Peyer's patch (tissue), 4 donors: ENCODE results near the gene STK32C.

Experiments used
- POLR2A ChIP-seq, 2 donors: fragments of 450-650 bp; IDR thresholded peaks; one replicate each; pipeline ENCODE4 v1.5.1; 2017; ENCODE audit warnings: antibody characterized with exemption in 2 of 2, mild to moderate bottlenecking in 2 of 2, moderate library complexity in 2 of 2
- TF ChIP-seq, protein P1 (sequence below), 6 experiments: fragments of 450-650 bp in 4 of 6; fragments of 200-600 bp in 2 of 6; sonication (generic) in 1 of 6; IDR thresholded peaks; one replicate each; pipeline ENCODE4 v1.5.1; 2017 to 2019; ENCODE audit warnings: antibody characterized with exemption in 6 of 6, mild to moderate bottlenecking in 3 of 6, moderate library complexity in 1 of 6

DNA sequence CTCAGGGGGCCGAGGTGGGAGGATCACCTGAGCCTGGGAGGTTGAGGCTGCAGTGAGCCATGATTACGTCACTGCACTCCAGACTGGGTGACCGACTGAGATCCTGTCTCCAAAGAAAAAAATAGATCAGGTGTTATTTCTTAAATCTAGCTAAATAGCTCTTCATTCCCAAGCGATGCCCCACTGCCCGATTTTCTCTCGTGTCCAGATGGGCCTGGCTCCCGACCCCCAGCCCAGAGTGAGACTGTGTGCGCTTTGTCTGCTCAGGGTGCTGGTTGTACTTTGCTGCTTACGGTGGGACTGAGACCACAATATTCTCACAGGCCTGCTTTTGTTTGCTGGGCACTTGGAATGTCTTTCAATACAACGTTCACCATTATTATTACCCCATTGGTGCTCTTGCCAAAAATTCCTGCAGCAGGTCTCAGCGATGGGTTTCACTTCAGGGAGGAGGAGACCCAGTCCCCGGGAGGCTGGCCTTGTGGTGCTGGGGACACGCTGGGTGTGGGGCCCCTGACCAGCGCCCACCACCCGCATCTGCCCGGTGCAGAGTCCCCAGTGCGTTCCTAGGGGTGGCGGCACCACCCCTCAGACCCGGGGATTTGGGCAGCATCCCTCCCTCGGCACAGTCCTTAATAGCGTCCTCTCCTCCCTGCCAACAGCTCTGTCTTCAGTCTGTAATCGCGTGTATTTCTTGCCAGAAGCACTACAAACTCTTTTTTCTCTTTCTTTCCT, 141.4 kb downstream of the STK32C start:
- TF ChIP-seq, protein P1, sequence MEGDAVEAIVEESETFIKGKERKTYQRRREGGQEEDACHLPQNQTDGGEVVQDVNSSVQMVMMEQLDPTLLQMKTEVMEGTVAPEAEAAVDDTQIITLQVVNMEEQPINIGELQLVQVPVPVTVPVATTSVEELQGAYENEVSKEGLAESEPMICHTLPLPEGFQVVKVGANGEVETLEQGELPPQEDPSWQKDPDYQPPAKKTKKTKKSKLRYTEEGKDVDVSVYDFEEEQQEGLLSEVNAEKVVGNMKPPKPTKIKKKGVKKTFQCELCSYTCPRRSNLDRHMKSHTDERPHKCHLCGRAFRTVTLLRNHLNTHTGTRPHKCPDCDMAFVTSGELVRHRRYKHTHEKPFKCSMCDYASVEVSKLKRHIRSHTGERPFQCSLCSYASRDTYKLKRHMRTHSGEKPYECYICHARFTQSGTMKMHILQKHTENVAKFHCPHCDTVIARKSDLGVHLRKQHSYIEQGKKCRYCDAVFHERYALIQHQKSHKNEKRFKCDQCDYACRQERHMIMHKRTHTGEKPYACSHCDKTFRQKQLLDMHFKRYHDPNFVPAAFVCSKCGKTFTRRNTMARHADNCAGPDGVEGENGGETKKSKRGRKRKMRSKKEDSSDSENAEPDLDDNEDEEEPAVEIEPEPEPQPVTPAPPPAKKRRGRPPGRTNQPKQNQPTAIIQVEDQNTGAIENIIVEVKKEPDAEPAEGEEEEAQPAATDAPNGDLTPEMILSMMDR (IDR thresholded peaks at IDR 0.05) = no peak
- TF ChIP-seq POLR2A (IDR thresholded peaks at IDR 0.05) = no peak
